CD4-positive, CD25-positive, alpha-beta regulatory T cell (primary cell): ENCODE measurements around the gene HDAC4. TPM values are rescaled to one million over a fixed set of nuclear protein-coding genes. Genes with fewer than 3 reads are reported as not detected.
A peak's percentile ranks its signal among the peaks of the same experiment; 100 is the strongest.

Experiments used
- ATAC-seq, 2 donors: fragments of 150-1000 bp; cut with Tn5 transposase; one replicate each; pipeline ENCODE4 v1.10.0; 2021; ENCODE audit warnings: low read depth in 2 of 2, moderate number of reproducible peaks in 2 of 2, moderate library complexity in 1 of 2
- DNase-seq, 3 donors: peaks; one replicate each; pipeline versions ENCODE4 v3.0.0 to v3.0.0-alpha.2; 2012 to 2022; ENCODE audit warnings: mixed read lengths in 1 of 3
- H3K27ac ChIP-seq: one replicate; pipeline ENCODE4 v1.7.0; 2013; ENCODE audit warnings: mild to moderate bottlenecking, low read length; ENCODE audit not compliant: insufficient read depth, poor library complexity, severe bottlenecking
- H3K27me3 ChIP-seq: one replicate; pipeline ENCODE4 v1.7.0; 2013; ENCODE audit warnings: low read length; ENCODE audit not compliant: control insufficient read depth, insufficient read depth
- H3K36me3 ChIP-seq: one replicate; pipeline ENCODE4 v1.7.0; 2013; ENCODE audit warnings: mild to moderate bottlenecking, low read length, moderate library complexity; ENCODE audit not compliant: control insufficient read depth, insufficient read depth
- H3K4me1 ChIP-seq: 2 replicates; pipeline ENCODE4 v1.7.0; 2013; ENCODE audit warnings: mild to moderate bottlenecking, low read length; ENCODE audit not compliant: insufficient read depth, control insufficient read depth, poor library complexity, severe bottlenecking
- H3K4me3 ChIP-seq: one replicate; pipeline ENCODE4 v1.7.0; 2013; ENCODE audit warnings: low read depth, mild to moderate bottlenecking, low read length, moderate library complexity
- H3K9me3 ChIP-seq, 2 experiments: 1 replicate in 1 of 2; 2 replicates in 1 of 2; pipeline ENCODE4 v1.7.0; 2013; ENCODE audit warnings: low read length in 2 of 2, mild to moderate bottlenecking in 1 of 2, moderate library complexity in 1 of 2; ENCODE audit not compliant: control insufficient read depth in 2 of 2
- H3K27ac Mint-ChIP-seq, 3 donors: one replicate each; pipeline ENCODE4 v1.8.0; 2020 to 2022; ENCODE audit warnings: mild to moderate bottlenecking in 3 of 3, mixed read lengths in 3 of 3, moderate library complexity in 2 of 3
- H3K27me3 Mint-ChIP-seq: one replicate; pipeline ENCODE4 v1.8.0; 2022; ENCODE audit warnings: mild to moderate bottlenecking, mixed read lengths
- H3K36me3 Mint-ChIP-seq: one replicate; pipeline ENCODE4 v1.8.0; 2020; ENCODE audit warnings: mixed read lengths
- H3K4me1 Mint-ChIP-seq, 4 donors: one replicate each; pipeline ENCODE4 v1.8.0; 2020 to 2022; ENCODE audit warnings: mixed read lengths in 4 of 4, mild to moderate bottlenecking in 1 of 4
- H3K4me3 Mint-ChIP-seq, 4 donors: one replicate each; pipeline ENCODE4 v1.8.0; 2020 to 2022; ENCODE audit warnings: mild to moderate bottlenecking in 4 of 4, mixed read lengths in 4 of 4, moderate library complexity in 3 of 4
- H3K9me3 Mint-ChIP-seq, 7 donors: one replicate each; pipeline ENCODE4 v1.8.0; 2020 to 2022; ENCODE audit warnings: mixed read lengths in 7 of 7, mild to moderate bottlenecking in 3 of 7, moderate library complexity in 2 of 7
- polyA plus RNA-seq, 4 donors: library from polyadenylated mRNA; unstranded; fragments of 300-500 nt; fragmentation: Illumina TruSeq; gene quantifications; one replicate each; pipeline ENCODE4 v1.2.3, GENCODE V29; 2021
- total RNA-seq: library from RNA; stranded (reverse); gene quantifications from one replicate; pipeline ENCODE4 v1.2.3, GENCODE V29; 2022

The HDAC4 gene
- total and polyA plus RNA-seq, 5 donors from 2014 or later, result 6.5 to 118 (median 8.6) TPM

GRCh38 chr2:239306274-239307220 is 94.3 kb downstream of the HDAC4 start:
- H3K27ac Mint-ChIP-seq, result peak overlapping the region in 2 of 3 donors; percentile 57 to 78
- DNase-seq, result no peak
- H3K36me3 Mint-ChIP-seq, result peaks cover 13% of the 10 kb centered on the region
- H3K4me1 Mint-ChIP-seq, result peaks cover 4 to 39% (median 26%) of the 10 kb centered on the region in 4 donors
- Histone ChIP-seq H3K4me1 (peaks cover 13% of the 10 kb centered on the region), H3K4me3 (no peak overlapping the region), H3K27ac (no peak overlapping the region), H3K9me3 (no peaks in the 10 kb centered on the region), H3K27me3 (no peaks in the 10 kb centered on the region), H3K36me3 (no peaks in the 10 kb centered on the region)
- no peaks in the 10 kb centered on the region for H3K27me3 Mint-ChIP-seq
- no peak overlapping the region for H3K4me3 Mint-ChIP-seq
- no peak for ATAC-seq
- no peaks in the 10 kb centered on the region for H3K9me3 Mint-ChIP-seq

- Mint-ChIP-seq H3K4me3 (no peak overlapping the region), H3K27me3 (no peaks in the 10 kb centered on the region), H3K36me3 (peaks cover 13% of the 10 kb centered on the region), H3K9me3 (no peaks in the 10 kb centered on the region), H3K4me1 (peaks cover 4 to 42% (median 26%) of the 10 kb centered on the region in 4 donors), H3K27ac (peak overlapping the region in 1 of 3 donors; percentile 57)
- Histone ChIP-seq H3K36me3 (no peaks in the 10 kb centered on the region), H3K4me1 (peaks cover 13% of the 10 kb centered on the region), H3K27ac (no peak overlapping the region), H3K4me3 (no peak overlapping the region), H3K27me3 (no peaks in the 10 kb centered on the region), H3K9me3 (no peaks in the 10 kb centered on the region)
- ATAC-seq (no peak), DNase-seq (no peak)
These were observed 95.0 kb downstream of the HDAC4 start for GRCh38 chr2:239305771-239306170.

GRCh38 chr2:239305222-239305575 is 95.6 kb downstream of the HDAC4 start:
- ATAC-seq, result no peak
- no peak for DNase-seq
- H3K27me3 Mint-ChIP-seq, result no peaks in the 10 kb centered on the region

GRCh38 chr2:239304533-239305221 is 96.1 kb downstream of the HDAC4 start:
- ATAC-seq, result no peak
- Mint-ChIP-seq H3K4me3 (no peak overlapping the region), H3K27ac (peak overlapping the region in 2 of 3 donors; percentile 60 to 80), H3K4me1 (peaks cover 4 to 44% (median 26%) of the 10 kb centered on the region in 4 donors), H3K9me3 (no peaks in the 10 kb centered on the region), H3K27me3 (no peaks in the 10 kb centered on the region), H3K36me3 (peaks cover 13% of the 10 kb centered on the region)
- peak overlapping the region; percentile 41 for H3K4me3 ChIP-seq
- H3K36me3 ChIP-seq, result no peaks in the 10 kb centered on the region
- no peaks in the 10 kb centered on the region for H3K27me3 ChIP-seq
- DNase-seq, result no peak
- peak overlapping the region; percentile 5 for H3K27ac ChIP-seq
- H3K9me3 ChIP-seq, result no peaks in the 10 kb centered on the region
- peaks cover 13% of the 10 kb centered on the region for H3K4me1 ChIP-seq

More at GRCh38 chr2:239305222-239305575, 95.6 kb downstream of the HDAC4 start:
- Histone ChIP-seq H3K27ac (no peak overlapping the region), H3K4me3 (no peak overlapping the region), H3K9me3 (no peaks in the 10 kb centered on the region), H3K36me3 (no peaks in the 10 kb centered on the region), H3K27me3 (no peaks in the 10 kb centered on the region), H3K4me1 (peaks cover 13% of the 10 kb centered on the region)
- Mint-ChIP-seq H3K4me1 (peaks cover 4 to 40% (median 26%) of the 10 kb centered on the region in 4 donors), H3K36me3 (peaks cover 13% of the 10 kb centered on the region), H3K27ac (peak overlapping the region in 2 of 3 donors; percentile 60 to 80), H3K4me3 (no peak overlapping the region), H3K9me3 (no peaks in the 10 kb centered on the region)

- H3K4me3 ChIP-seq, result peak overlapping the region; percentile 41
- Mint-ChIP-seq H3K4me1 (peaks cover 4 to 49% (median 28%) of the 10 kb centered on the region in 4 donors), H3K27me3 (no peaks in the 10 kb centered on the region), H3K9me3 (no peaks in the 10 kb centered on the region), H3K4me3 (peak overlapping the region in 1 of 4 donors; percentile 11), H3K27ac (peak overlapping the region; percentile 80 to 83 (median 82)), H3K36me3 (peaks cover 13% of the 10 kb centered on the region)
- H3K27me3 ChIP-seq, result no peaks in the 10 kb centered on the region
- H3K9me3 ChIP-seq, result no peaks in the 10 kb centered on the region
- H3K36me3 ChIP-seq, result no peaks in the 10 kb centered on the region
- H3K4me1 ChIP-seq, result peaks cover 15% of the 10 kb centered on the region
- ATAC-seq (peak; percentile 31 to 61), DNase-seq (peak in 1 of 3 donors; percentile 51)
- H3K27ac ChIP-seq, result peak overlapping the region; percentile 31
These were observed 96.9 kb downstream of the HDAC4 start for GRCh38 chr2:239303711-239304532.

- DNase-seq, result no peak
- no peaks in the 10 kb centered on the region for H3K27me3 Mint-ChIP-seq
- H3K4me1 Mint-ChIP-seq, result peaks cover 8 to 58% (median 30%) of the 10 kb centered on the region in 4 donors
- H3K4me3 ChIP-seq, result no peak overlapping the region
- H3K9me3 Mint-ChIP-seq, result peaks cover 0 to 2% (median 0%) of the 10 kb centered on the region in 7 donors
- H3K36me3 Mint-ChIP-seq, result peaks cover 10% of the 10 kb centered on the region
- no peak for ATAC-seq
- no peak overlapping the region for H3K27ac ChIP-seq
- no peak overlapping the region for H3K4me3 Mint-ChIP-seq
- no peaks in the 10 kb centered on the region for H3K36me3 ChIP-seq
- peak overlapping the region in 2 of 3 donors; percentile 46 to 80 for H3K27ac Mint-ChIP-seq
- H3K4me1 ChIP-seq, result peaks cover 24% of the 10 kb centered on the region
- H3K9me3 ChIP-seq, result no peaks in the 10 kb centered on the region
- no peaks in the 10 kb centered on the region for H3K27me3 ChIP-seq
These were observed 97.8 kb downstream of the HDAC4 start for GRCh38 chr2:239302808-239303557.
